ENCODE measurements around the gene H2BK1. TPM values are rescaled to one million over a fixed set of nuclear protein-coding genes. Genes with fewer than 3 reads are reported as not detected.

H2BK1 gene
- total RNA-seq (ENCODE audit: low replicate concordance), result not detected in 2 replicates

DNA sequence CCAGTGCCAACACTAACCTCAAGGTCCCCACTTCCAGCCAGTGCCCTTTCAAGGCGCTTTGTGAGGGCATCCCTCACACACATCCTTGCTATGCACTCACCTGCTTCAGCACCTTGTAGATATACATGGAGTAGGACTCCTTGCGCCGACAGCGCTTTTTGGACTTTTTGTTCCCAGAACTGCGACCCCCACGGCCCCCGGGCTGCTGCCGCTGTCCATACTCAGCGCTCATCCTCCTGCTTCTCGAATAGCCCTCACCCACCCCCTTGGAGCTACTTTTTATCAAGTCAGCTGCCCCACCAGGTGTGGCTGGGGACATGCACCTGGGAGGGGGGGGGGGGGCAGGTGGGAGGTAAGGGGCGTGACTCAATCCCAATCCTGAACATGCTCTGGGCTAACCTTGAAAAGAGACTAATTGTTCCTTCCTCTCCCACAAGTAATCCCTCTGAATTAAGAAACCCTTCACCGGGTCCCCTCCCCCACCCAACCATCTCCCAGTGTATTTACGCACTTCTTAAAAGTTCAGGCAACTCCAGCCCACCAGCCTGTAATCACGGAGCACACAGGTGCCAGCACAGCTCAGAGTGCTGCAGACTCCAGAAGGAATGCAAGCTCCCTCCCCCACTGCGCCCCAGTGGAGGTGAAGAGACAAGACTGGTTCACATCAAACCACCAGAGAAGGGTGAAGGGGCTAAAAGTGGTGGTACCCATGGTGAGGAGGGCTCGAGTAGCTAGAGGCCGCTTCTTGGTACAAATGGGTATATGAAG is at the start of gene H2BK1:
H2BK1 (minus strand) TSS at position 402 of the 768 bp plus-strand sequence; CDS start at position 232, 170 bp downstream.
- no peak within 1 kb of the TSS for H3K4me3 ChIP-seq (ENCODE audit: low read depth, low read length)
- no peak for DNase-seq (ENCODE audit: low read depth)
- no peak for TF ChIP-seq CTCF (IDR thresholded peaks at IDR 0.05; ENCODE audit: insufficient read depth, low read length)

DNA sequence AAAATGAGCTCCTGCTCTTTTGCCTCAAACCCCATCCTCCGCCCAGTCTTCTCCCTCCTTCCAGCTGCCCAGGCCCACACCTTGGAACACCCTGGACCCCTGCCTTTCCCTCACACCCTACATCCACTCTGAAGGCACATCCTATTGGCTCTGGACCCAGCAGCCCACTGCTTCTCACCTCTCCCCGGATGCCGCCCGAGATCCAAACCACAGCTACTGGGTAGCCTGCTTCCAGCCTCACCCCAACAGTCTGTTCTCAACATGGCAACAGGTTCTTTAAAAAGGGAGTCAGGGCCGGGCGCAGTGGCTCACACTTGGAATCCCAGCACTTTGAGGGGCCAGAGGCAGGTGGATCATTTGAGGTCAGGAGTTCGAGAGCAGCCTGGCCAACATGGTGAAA is 47.7 kb upstream of the H2BK1 start:
- no peak overlapping the region for H3K4me3 ChIP-seq (ENCODE audit: low read depth, low read length)
- no peak for DNase-seq (ENCODE audit: low read depth)
- TF ChIP-seq CTCF (IDR thresholded peaks at IDR 0.05; ENCODE audit: insufficient read depth, low read length), result no peak

DNA sequence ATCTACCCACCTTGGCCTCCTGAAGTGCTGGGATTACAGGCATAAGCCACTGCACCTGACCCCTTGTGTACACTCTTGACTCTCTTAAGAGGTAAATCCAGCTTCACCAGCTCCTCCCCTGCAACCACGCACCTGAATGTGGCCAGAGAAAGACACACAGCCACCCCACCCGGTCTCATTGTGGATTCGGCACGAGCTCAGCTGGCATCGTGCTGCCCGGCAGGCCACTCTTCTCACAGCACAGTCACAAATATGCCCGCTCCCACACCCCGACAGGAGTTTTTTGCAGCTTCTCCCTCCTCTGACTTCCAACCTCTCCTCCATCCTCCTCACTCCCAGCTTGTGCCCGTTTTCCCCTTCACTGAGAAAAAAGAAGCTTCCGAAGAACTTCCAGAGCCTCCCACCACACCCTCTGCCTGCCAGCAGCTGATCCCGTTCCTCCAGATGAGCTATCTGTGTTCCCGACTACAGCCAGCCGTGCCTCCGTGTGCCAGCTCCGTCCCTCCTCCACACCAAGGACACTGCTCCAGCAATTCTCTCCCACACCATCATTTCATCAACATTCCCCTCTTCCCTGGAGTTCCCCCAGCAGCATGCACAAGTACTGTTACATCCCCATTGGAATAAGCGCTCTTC is 46.2 kb upstream of the H2BK1 start:
- no peak for TF ChIP-seq CTCF (IDR thresholded peaks at IDR 0.05; ENCODE audit: insufficient read depth, low read length)
- DNase-seq (ENCODE audit: low read depth), result no peak
- no peak overlapping the region for H3K4me3 ChIP-seq (ENCODE audit: low read depth, low read length)

- no peak overlapping the region for H3K4me3 ChIP-seq (ENCODE audit: low read depth, low read length)
- no peak for TF ChIP-seq CTCF (IDR thresholded peaks at IDR 0.05; ENCODE audit: insufficient read depth, low read length)
- DNase-seq (ENCODE audit: low read depth), result no peak
These were observed 45.1 kb upstream of the H2BK1 start for GRCh38 chr7:151255390-151255789.

DNA sequence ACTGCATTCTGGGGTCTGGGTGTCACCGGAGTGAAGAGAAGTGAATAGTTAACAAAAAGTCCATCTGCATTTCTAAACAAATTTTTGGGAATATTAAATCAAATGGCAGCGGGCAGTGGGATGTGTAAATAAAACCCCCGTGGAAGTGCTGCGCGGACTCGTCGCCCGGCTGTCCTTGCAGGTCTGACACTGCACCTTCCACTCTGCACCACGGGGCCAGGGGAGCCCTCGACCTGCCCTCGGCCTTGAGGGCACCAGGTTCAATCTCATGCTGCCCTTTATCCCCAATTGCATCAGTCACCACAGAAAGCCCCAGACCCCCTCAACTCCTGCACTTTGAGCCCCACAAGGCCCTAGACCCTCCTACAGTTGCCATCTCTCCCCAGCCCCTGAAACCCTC is 44.6 kb upstream of the H2BK1 start:
- TF ChIP-seq CTCF (IDR thresholded peaks at IDR 0.05; ENCODE audit: insufficient read depth, low read length), result no peak
- no peak overlapping the region for H3K4me3 ChIP-seq (ENCODE audit: low read depth, low read length)
- DNase-seq (ENCODE audit: low read depth), result no peak

DNA sequence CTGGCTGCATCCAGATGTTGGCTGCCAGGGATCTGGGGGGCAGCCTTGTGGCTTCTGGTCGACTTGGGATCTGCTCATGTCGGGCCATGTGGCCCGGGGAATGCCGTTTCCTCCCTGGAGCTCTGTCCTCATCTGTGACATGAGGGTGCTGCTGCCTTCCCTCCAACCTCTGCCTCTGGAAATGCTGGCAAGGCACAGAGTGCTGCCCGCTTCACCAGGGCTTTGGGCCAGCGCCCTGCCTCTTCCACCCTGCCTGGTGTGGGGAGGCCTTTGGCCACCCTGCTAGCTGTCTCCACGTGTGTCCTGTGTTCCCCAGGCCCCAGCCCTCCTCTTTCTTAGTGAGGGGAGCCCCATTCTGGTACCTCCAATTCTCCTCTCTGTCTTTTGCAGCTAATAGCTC is 44.0 kb upstream of the H2BK1 start:
- no peak for DNase-seq (ENCODE audit: low read depth)
- no peak overlapping the region for H3K4me3 ChIP-seq (ENCODE audit: low read depth, low read length)
- TF ChIP-seq CTCF (IDR thresholded peaks at IDR 0.05; ENCODE audit: insufficient read depth, low read length), result no peak
